GM08714 (cell line): ENCODE results near the gene SLC22A15.
"Not testable (repeated sequence)": the region's sequence is repeated elsewhere in the genome, so short reads cannot be mapped to it uniquely, and the experiment has no call there.

Experiments
- H3K4me3 ChIP-seq: fragments of 200-500 bp; sonication (Bioruptor generic); 2 replicates; pipeline ENCODE4 v1.5.1; 2014; ENCODE audit warnings: mild to moderate bottlenecking, low read length, inconsistent platforms
- ZNF274 ChIP-seq: IDR thresholded peaks from 2 replicates; pipeline ENCODE4 v1.6.1; 2012; ENCODE audit warnings: mild to moderate bottlenecking, low read depth, low read length

Gene SLC22A15

GRCh38 chr1:116038679-116039078, 62.4 kb downstream of the SLC22A15 start:
- no peak overlapping the region for H3K4me3 ChIP-seq
- no peak for TF ChIP-seq ZNF274

- H3K4me3 ChIP-seq = no peak overlapping the region
- TF ChIP-seq ZNF274 = no peak
Observed at GRCh38 chr1:116044071-116044470, 67.8 kb downstream of the SLC22A15 start.

GRCh38 chr1:116046933-116047332, 70.6 kb downstream of the SLC22A15 start:
- H3K4me3 ChIP-seq = not testable (repeated sequence)

GRCh38 chr1:116051896-116052295, 75.6 kb downstream of the SLC22A15 start:
- not testable (repeated sequence) for H3K4me3 ChIP-seq

GRCh38 chr1:116062201-116062600, 85.9 kb downstream of the SLC22A15 start:
- H3K4me3 ChIP-seq = no peak overlapping the region
- TF ChIP-seq ZNF274 = no peak

- no peak overlapping the region for H3K4me3 ChIP-seq
Observed at GRCh38 chr1:116064616-116065015, 88.3 kb downstream of the SLC22A15 start.

GRCh38 chr1:116066868-116067565, 90.7 kb downstream of the SLC22A15 start:
- no peak for TF ChIP-seq ZNF274
- no peak overlapping the region for H3K4me3 ChIP-seq

More at GRCh38 chr1:116064616-116065015, 88.3 kb downstream of the SLC22A15 start:
- TF ChIP-seq ZNF274 = no peak

GRCh38 chr1:116067566-116067890, 91.2 kb downstream of the SLC22A15 start:
- no peak for TF ChIP-seq ZNF274
- no peak overlapping the region for H3K4me3 ChIP-seq

GRCh38 chr1:116075575-116075974, 99.3 kb downstream of the SLC22A15 start:
- TF ChIP-seq ZNF274 = no peak
- H3K4me3 ChIP-seq = no peak overlapping the region

GRCh38 chr1:116075990-116076389, 99.7 kb downstream of the SLC22A15 start:
- no peak for TF ChIP-seq ZNF274
- no peak overlapping the region for H3K4me3 ChIP-seq

GRCh38 chr1:116076831-116077230, 100.5 kb downstream of the SLC22A15 start:
- no peak overlapping the region for H3K4me3 ChIP-seq
- TF ChIP-seq ZNF274 = no peak

GRCh38 chr1:116078699-116079223, 102.4 kb downstream of the SLC22A15 start:
- H3K4me3 ChIP-seq = no peak overlapping the region
- no peak for TF ChIP-seq ZNF274

GRCh38 chr1:116087628-116088027, 111.3 kb downstream of the SLC22A15 start:
- no peak overlapping the region for H3K4me3 ChIP-seq

GRCh38 chr1:116089870-116090269, 113.6 kb downstream of the SLC22A15 start:
- no peak for TF ChIP-seq ZNF274
- no peak overlapping the region for H3K4me3 ChIP-seq

More at GRCh38 chr1:116087628-116088027, 111.3 kb downstream of the SLC22A15 start:
- no peak for TF ChIP-seq ZNF274

GRCh38 chr1:116091083-116091482, 114.8 kb downstream of the SLC22A15 start:
- no peak overlapping the region for H3K4me3 ChIP-seq
- no peak for TF ChIP-seq ZNF274
